Activated CD4-positive, alpha-beta T cell treated with anti-CD3 and anti-CD28 coated beads, Interleukin-2, amount 50 U/mL, for 24 hours (primary cell): ENCODE data around the gene TADA3.
A peak's percentile ranks its signal among the peaks of the same experiment; 100 is the strongest.

Experiments
- DNase-seq, 2 donors: peaks; one replicate each; pipeline ENCODE4 v3.0.0-alpha.2; 2020; ENCODE audit warnings: low read depth in 1 of 2, low spot score in 1 of 2

TADA3 gene

GRCh38 chr3:9765865-9766264, 26.4 kb downstream of the TADA3 start:
- DNase-seq: no peak

GRCh38 chr3:9762871-9763270, 29.4 kb downstream of the TADA3 start:
- no peak for DNase-seq

DNA sequence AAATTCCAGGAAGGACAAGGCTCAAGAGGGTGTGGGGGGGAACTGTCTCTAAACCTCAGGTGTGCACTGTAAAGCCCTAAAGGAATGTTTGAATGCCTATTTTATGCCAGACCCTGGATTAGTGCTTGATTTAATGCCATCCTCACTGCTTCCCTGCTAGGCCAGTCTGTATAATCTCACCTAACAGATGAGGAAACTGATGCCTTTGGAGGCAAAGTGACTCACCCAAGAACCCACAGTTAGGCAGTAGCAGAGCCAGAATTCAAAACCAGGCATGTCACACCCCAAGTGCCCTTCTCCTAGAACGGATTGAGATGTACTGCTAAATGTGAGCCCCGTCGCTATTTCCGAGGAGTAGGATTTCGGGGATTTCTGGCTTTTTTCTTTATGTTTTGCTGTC, 30.4 kb downstream of the TADA3 start:
- DNase-seq: no peak

- DNase-seq: no peak
Observed at GRCh38 chr3:9760779-9761505, 31.3 kb downstream of the TADA3 start.

DNA sequence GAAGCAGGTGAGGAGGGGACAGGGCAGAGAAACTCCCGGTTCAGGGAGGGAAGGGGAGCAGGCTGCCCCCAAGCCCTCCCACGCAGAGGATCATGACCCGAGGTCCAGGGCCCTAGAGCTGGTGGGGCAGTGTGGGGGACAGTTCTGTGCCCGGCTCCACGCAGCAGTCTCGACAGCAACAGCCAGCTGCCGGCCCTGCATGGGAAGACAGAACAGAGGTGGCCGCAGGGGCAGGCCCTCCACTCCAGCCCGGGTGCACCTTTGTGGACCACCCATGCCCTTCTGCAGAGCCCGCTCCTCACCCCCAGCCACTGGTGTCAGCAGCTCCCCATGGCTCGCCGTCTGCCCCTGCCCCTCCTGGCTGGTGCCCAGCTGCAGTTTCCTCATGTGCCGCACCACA, 34.8 kb downstream of the TADA3 start:
- DNase-seq: no peak

DNA sequence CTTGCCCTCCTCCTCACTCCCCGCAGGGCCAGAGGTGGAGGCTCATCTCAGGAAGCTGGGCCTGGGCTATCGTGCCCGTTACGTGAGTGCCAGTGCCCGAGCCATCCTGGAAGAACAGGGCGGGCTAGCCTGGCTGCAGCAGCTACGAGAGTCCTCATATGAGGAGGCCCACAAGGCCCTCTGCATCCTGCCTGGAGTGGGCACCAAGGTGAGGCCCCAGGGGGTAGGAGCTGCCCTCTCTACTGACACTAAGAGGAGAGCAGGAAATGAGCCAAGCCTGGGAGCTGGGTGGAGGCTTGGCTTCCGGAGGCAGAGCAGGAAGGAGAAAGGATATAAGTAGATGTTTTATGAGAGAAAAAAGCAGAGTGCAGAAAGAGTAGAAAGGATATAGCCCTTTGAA, 37.6 kb downstream of the TADA3 start:
- no peak for DNase-seq

- DNase-seq: no peak
Observed at GRCh38 chr3:9750556-9751411, 41.5 kb downstream of the TADA3 start.

DNA sequence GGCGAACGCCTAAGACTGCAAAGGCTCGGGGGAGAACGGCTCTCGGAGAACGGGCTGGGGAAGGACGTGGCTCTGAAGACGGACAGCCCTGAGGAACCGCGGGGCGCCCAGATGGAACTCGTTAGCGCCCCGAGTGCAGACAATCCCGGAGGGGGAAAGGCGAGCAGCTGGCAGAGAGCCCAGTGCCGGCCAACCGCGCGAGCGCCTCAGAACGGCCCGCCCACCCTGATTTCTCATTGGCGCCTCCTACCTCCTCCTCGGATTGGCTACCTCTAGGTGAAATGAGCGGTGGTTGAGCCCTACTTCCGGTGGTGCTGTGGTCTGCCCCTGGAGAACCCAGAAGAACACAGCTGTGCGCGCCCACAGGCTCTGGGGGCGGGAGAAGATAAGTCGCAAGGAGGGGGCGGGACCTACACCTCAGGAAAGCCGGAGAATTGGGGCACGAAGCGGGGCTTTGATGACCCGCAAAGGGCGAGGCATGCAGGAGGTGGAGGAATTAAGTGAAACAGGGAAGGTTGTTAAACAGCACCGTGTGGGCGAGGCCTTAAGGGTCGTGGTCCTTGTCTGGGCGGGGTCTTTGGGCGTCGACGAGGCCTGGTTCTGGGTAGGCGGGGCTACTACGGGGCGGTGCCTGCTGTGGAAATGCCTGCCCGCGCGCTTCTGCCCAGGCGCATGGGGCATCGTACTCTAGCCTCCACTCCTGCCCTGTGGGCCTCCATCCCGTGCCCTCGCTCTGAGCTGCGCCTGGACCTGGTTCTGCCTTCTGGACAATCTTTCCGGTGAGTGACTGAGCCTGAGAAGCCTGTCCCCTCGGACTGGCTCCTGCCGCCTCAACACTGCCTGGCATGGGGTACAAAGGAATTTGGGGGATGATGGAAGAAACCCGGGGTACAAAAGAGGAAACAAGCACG, 42.4 kb downstream of the TADA3 start, which contains the start of gene OGG1:
Gene OGG1, plus strand, starts transcription at position 308 of the 911 bp plus-strand sequence. Its CDS starts 335 bp downstream, at position 643.
- DNase-seq: peak; percentile 84 to 94

GRCh38 chr3:9749296-9749644, 43.0 kb downstream of the TADA3 start:
- no peak for DNase-seq

GRCh38 chr3:9748031-9748430, 44.2 kb downstream of the TADA3 start:
- no peak for DNase-seq

DNA sequence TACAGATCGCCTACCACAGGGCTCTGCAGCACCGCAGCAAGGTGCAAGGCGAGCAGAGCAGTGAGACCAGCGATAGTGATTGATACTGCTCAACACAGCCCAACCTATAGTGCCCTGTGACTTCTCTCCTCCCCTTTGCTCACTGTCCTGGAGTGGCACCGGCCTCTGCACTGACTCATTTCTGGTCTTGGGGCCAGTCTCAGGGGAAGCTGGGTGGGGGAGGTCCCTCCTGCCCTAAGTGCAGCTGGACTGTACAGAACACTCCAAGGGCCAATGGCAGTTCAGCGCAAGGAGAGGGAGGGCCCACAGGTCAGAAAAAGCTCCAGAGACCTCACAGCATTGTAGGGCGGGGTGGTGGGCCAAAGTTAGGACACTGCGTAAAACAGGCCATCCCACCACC, 45.0 kb downstream of the TADA3 start:
- DNase-seq: no peak

GRCh38 chr3:9746330-9746729, 45.9 kb downstream of the TADA3 start:
- DNase-seq: no peak

DNA sequence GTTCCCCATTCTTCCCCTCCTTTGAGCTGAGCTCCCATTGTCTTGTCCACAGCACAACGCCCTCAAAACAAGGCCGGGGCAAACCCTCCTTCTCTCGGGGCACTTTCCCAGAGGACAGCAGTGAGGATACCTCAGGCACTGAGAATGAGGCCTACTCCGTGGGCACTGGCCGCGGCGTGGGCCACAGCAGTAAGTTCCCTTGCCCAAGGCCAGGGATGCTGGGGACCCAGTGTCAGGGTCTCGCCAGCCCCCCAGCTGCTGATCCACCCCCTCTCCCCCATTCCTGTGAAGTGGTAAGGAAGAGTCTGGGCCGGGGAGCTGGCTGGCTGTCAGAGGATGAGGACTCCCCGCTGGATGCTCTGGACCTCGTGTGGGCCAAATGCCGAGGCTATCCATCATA, 46.8 kb downstream of the TADA3 start:
- DNase-seq: no peak

- DNase-seq: no peak
Observed at GRCh38 chr3:9744162-9744561, 48.1 kb downstream of the TADA3 start.

GRCh38 chr3:9743548-9743947, 48.7 kb downstream of the TADA3 start:
- no peak for DNase-seq

- DNase-seq: no peak
Observed at GRCh38 chr3:9742560-9742959, 49.7 kb downstream of the TADA3 start.

- DNase-seq: no peak
Observed at GRCh38 chr3:9739181-9739580, 53.1 kb downstream of the TADA3 start.

DNA sequence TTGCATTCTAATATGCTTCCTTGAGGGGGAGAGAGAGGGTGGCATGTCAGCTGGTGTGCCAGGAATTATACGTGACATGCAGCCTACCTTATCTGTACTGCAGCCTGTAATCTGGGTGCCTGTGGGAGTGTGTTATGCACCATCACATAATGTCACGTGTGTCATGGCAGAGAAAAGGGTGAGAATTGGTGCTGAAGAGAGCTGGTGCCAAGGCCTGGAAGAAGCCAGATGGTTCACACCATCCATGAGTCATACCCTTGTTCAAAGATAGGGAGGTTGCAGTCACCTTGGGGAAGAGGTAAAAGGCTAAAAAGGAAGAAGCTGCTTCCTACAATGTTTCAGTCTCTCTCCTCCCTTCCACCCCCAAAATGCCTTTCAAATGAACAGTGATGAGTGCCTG, 55.4 kb downstream of the TADA3 start:
- no peak for DNase-seq

DNA sequence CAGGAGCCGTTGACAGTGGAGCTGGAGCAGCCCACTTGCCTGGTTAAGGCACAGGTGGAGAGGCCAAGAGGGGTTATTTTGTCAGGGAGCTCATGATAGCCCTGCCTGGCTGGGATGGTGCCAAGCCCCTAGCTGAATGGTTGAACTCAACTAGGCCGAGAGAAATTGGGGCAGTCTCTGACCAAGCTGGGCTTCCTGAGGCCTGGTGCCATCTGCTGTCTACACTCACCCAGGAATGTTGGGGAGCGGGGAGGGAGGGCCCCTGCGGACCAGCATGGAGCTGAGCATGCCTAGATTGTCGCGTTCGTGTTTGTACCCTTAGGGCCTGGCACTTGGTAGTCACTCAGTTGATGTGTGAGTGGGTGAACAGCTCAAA, 59.5 kb downstream of the TADA3 start:
- no peak for DNase-seq

DNA sequence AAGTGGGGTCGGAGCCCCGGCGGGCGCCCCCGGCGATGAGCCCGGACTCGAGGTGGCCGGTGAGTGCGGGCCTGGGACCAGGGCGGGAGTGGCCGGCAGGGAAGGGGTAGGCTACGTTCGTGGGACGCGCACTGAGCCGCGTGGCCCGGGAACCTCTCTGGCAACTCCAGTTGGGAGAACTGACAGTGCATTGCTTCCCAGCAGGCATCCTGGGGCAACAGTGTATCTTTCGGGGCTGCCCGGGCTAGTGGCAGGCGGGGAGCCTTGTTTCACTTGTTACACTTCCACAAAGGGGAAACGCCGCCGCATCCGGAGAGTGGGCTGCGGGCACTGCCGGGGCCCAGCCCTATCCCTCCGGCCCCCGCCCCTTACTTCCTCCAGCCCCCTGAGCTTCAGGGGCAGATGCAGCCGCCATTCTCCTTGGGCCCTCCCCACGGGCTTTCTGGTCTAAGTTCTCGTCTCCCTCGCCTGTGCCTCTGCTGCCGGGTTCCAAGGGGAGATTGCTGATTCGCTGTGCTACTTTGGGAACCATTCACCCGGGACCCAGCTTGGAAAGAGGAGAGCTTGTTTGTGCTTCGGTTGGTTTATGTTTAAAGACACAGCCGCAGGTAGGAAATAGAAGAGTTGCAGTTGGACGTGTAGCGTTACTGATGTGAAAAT, 60.1 kb downstream of the TADA3 start:
- DNase-seq: no peak
